ENCODE measurements around the gene FAM222A.

DNA sequence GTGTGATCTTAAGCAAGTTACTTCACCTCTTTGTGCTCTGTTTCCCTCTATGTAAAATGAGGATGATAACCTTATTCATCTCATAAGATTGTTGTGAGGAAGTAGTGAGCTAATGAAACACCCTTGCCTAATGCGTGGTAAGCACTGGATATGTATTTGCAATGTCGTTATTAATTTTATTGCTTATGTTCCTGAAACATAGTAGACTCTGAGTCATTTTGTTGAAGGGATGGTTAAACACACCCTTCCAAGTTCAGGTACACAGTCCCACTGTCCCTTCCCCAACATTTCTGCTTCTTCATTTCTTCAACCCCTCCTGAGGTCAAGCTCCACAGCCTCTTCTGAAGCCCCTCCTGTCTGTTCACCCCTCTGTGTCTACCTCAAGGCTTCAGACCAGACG lies 40.2 kb upstream of the FAM222A start:
- TF ChIP-seq, protein P1, sequence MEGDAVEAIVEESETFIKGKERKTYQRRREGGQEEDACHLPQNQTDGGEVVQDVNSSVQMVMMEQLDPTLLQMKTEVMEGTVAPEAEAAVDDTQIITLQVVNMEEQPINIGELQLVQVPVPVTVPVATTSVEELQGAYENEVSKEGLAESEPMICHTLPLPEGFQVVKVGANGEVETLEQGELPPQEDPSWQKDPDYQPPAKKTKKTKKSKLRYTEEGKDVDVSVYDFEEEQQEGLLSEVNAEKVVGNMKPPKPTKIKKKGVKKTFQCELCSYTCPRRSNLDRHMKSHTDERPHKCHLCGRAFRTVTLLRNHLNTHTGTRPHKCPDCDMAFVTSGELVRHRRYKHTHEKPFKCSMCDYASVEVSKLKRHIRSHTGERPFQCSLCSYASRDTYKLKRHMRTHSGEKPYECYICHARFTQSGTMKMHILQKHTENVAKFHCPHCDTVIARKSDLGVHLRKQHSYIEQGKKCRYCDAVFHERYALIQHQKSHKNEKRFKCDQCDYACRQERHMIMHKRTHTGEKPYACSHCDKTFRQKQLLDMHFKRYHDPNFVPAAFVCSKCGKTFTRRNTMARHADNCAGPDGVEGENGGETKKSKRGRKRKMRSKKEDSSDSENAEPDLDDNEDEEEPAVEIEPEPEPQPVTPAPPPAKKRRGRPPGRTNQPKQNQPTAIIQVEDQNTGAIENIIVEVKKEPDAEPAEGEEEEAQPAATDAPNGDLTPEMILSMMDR (optimal IDR thresholded peaks at IDR 0.05 in 1 of 3, IDR thresholded peaks at IDR 0.05 in 1 of 3, conservative IDR thresholded peaks at IDR 0.05 in 1 of 3; ENCODE audit: extremely low read depth in 1 of 3, insufficient read depth in 2 of 3, low read length in 3 of 3): no peak
- no peak for TF ChIP-seq EZH2 (IDR thresholded peaks at IDR 0.05; ENCODE audit: low read length)

Measured in keratinocyte (primary cell).